Caco-2 (cell line): ENCODE measurements around the gene SCUBE3. TPM values are rescaled to one million over a fixed set of nuclear protein-coding genes. Genes with fewer than 3 reads are reported as not detected.

Experiments
- BruUV-seq: library from RNA; stranded (reverse); fragments of 400-500 nt; replicated peaks from 2 replicates; lab custom pipeline; 2021; lab: Mats Ljungman, UMichigan
- CTCF ChIA-PET: fragments of 300-600 bp; sonication (Branson Sonifier 250); formaldehyde crosslinking; loops from one replicate; lab custom pipeline; 2022; ENCODE audit warnings: antibody characterized with exemption; lab: Charles Lee
- POLR2A ChIA-PET: fragments of 300-600 bp; sonication (Branson Sonifier 250); formaldehyde crosslinking; loops from one replicate; lab custom pipeline; 2022; ENCODE audit warnings: antibody characterized with exemption; lab: Charles Lee
- DNase-seq, 2 experiments: peaks; one replicate each; pipeline versions ENCODE4 v3.0.0 to v3.0.0-alpha.2; 2020 to 2022
- H3K27me3 ChIP-seq: replicated peaks from 2 replicates; pipeline ENCODE4 v1.6.0; 2011; ENCODE audit warnings: low read length; ENCODE audit not compliant: control insufficient read depth, insufficient read depth
- H3K36me3 ChIP-seq: 2 replicates; pipeline ENCODE4 v1.5.1; 2011; ENCODE audit warnings: low read length; ENCODE audit not compliant: control insufficient read depth, insufficient read depth
- H3K4me1 ChIP-seq: fragments of 250-450 bp; sonication (Bioruptor Pico); 2 replicates; pipeline ENCODE4 v1.5.1; 2020; ENCODE audit warnings: mild to moderate bottlenecking
- H3K4me3 ChIP-seq: 2 replicates; pipeline ENCODE4 v1.5.1; 2011; ENCODE audit warnings: low read depth, mild to moderate bottlenecking, control low read depth, low read length
- H3K9me3 ChIP-seq: fragments of 250-450 bp; sonication (Bioruptor Pico); 2 replicates; pipeline ENCODE4 v1.5.1; 2020; ENCODE audit warnings: mild to moderate bottlenecking, moderate library complexity
- H3K27ac Mint-ChIP-seq: one replicate; pipeline ENCODE4 v1.8.0; 2022; ENCODE audit warnings: mixed read lengths; ENCODE audit not compliant: unreplicated experiment
- H3K27me3 Mint-ChIP-seq: one replicate; pipeline ENCODE4 v1.8.0; 2022; ENCODE audit warnings: mixed read lengths; ENCODE audit not compliant: insufficient read depth, unreplicated experiment
- H3K36me3 Mint-ChIP-seq: one replicate; pipeline ENCODE4 v1.8.0; 2022; ENCODE audit warnings: mild to moderate bottlenecking, mixed read lengths; ENCODE audit not compliant: insufficient read depth, unreplicated experiment
- H3K4me1 Mint-ChIP-seq: one replicate; pipeline ENCODE4 v1.8.0; 2022; ENCODE audit warnings: low read depth, mixed read lengths; ENCODE audit not compliant: unreplicated experiment
- H3K4me3 Mint-ChIP-seq: one replicate; pipeline ENCODE4 v1.8.0; 2022; ENCODE audit warnings: mild to moderate bottlenecking, moderate library complexity, mixed read lengths; ENCODE audit not compliant: unreplicated experiment
- H3K9me3 Mint-ChIP-seq: one replicate; pipeline ENCODE4 v1.8.0; 2022; ENCODE audit warnings: mixed read lengths; ENCODE audit not compliant: unreplicated experiment
- intact Hi-C: fragments of 100-400 bp; cut with micrococcal nuclease; formaldehyde crosslinking; loops from one replicate; pipeline ENCODE4 v1.10.0; 2022; ENCODE audit not compliant: unreplicated experiment
- total RNA-seq: library from RNA; stranded (reverse); gene quantifications from 2 replicates; pipeline ENCODE4 v1.2.3, GENCODE V29; 2022
- TF ChIP-seq, protein P1 (sequence below), 2 experiments: fragments of 200-600 bp in 1 of 2; IDR thresholded peaks; 1 replicate in 1 of 2; 2 replicates in 1 of 2; pipeline versions ENCODE4 v1.5.1 to v1.8.0; 2011 to 2022; ENCODE audit warnings: antibody characterized with exemption in 1 of 2, control low read depth in 1 of 2, inconsistent platforms in 1 of 2, low read depth in 1 of 2, low read length in 1 of 2, mild to moderate bottlenecking in 1 of 2, moderate library complexity in 1 of 2; ENCODE audit not compliant: insufficient read depth in 1 of 2, severe bottlenecking in 1 of 2, unreplicated experiment in 1 of 2

Gene SCUBE3
- total RNA-seq, 1 experiment from 2014 or later, result 1.3 TPM

DNA sequence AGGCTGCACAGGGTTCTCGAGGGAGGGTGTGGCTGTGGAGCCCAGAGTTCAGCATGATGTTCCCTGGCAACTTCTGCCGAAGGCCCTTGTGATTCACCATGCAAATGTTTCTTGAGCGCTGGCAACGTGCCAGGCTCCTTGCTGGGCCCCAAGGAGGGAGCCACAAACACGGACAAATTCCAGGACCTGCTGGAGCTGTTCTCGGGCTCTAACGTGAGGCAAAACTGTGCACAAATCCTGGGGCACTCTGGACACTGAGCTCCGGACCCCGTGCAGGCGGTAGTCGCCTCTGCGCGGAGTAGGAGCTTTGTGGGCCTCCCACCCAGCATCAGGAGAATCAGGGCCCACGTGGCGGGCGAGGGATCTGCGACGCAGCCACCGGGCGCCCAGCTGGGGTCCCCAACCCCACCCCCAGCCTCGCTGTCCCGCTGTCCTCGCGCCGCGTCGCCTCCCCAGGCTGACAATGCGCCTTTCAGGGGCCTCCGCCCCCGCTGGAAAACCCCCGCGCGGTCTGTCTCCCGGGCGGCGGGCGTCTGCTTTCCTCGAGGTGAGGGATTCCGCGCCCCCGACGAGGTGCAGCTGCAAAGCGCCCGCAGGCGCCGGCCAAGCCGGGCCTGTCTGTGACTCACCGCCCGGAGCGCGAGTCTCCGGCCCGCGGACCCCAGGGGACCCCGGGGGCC, 31.7 kb upstream of the SCUBE3 start:
- ChIA-PET POLR2A (no interaction called here), CTCF (no interaction called here)
- DNase-seq, result no peak
- Histone ChIP-seq H3K4me1 (peaks cover 25% of the 10 kb centered on the region), H3K4me3 (no peak overlapping the region), H3K9me3 (no peaks in the 10 kb centered on the region), H3K36me3 (no peaks in the 10 kb centered on the region), H3K27me3 (no peaks in the 10 kb centered on the region)
- intact Hi-C loops, result no loop called here
- no peak overlapping the region for H3K4me3 Mint-ChIP-seq
- H3K27ac Mint-ChIP-seq, result no peak overlapping the region
- H3K36me3 Mint-ChIP-seq, result no peaks in the 10 kb centered on the region
- TF ChIP-seq, protein P1, sequence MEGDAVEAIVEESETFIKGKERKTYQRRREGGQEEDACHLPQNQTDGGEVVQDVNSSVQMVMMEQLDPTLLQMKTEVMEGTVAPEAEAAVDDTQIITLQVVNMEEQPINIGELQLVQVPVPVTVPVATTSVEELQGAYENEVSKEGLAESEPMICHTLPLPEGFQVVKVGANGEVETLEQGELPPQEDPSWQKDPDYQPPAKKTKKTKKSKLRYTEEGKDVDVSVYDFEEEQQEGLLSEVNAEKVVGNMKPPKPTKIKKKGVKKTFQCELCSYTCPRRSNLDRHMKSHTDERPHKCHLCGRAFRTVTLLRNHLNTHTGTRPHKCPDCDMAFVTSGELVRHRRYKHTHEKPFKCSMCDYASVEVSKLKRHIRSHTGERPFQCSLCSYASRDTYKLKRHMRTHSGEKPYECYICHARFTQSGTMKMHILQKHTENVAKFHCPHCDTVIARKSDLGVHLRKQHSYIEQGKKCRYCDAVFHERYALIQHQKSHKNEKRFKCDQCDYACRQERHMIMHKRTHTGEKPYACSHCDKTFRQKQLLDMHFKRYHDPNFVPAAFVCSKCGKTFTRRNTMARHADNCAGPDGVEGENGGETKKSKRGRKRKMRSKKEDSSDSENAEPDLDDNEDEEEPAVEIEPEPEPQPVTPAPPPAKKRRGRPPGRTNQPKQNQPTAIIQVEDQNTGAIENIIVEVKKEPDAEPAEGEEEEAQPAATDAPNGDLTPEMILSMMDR (IDR thresholded peaks at IDR 0.05; ENCODE audit: insufficient read depth in 1 of 2, low read depth in 1 of 2, low read length in 1 of 2, severe bottlenecking in 1 of 2, unreplicated experiment in 1 of 2), result no peak
- BruUV-seq, result no TSS peak
- no peaks in the 10 kb centered on the region for H3K9me3 Mint-ChIP-seq
- H3K4me1 Mint-ChIP-seq, result peaks cover 15% of the 10 kb centered on the region
- no peaks in the 10 kb centered on the region for H3K27me3 Mint-ChIP-seq

DNA sequence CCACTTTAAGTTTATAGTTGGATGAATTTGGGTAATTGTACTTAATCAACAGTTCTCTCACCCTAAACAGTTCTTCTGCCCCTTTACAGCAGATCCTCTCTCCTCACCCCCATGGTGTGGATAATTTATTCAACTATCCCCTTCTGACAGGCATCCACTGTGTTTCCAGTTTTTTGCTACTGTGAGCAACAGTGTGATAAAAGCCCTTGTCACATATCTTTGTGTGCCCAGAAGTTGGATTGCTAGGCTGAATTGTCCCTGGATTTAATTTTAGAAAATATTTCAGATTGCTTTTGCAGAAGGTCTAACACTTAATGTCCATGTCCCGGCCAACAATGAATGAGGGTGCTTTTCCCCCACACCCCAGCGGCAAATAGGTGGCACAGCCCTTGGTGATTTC, 30.5 kb upstream of the SCUBE3 start:
- Histone ChIP-seq H3K27me3 (no peaks in the 10 kb centered on the region), H3K4me1 (peaks cover 25% of the 10 kb centered on the region)
- no peak overlapping the region for H3K27ac Mint-ChIP-seq

DNA sequence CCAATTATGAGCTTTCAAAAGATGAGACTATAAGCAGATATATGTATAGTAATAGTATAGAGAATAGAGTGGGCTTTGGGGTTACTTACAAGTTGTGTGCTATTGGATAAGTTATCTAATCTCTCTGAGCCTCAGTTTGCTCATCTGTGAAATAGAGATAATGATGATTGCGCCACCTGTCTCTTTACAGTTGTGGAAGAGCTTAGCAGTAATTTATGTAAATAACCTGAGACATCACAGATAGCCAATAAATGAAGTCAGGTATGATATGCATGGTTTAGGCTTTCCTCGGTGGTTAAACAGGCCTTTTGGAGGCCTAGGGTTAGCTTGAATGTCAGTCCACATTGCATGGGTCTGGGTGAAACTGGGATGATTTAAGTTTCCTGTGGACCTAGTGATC, 29.8 kb upstream of the SCUBE3 start:
- Mint-ChIP-seq H3K36me3 (no peaks in the 10 kb centered on the region), H3K9me3 (no peaks in the 10 kb centered on the region), H3K4me1 (peaks cover 15% of the 10 kb centered on the region), H3K27ac (no peak overlapping the region), H3K4me3 (no peak overlapping the region), H3K27me3 (no peaks in the 10 kb centered on the region)
- no peaks in the 10 kb centered on the region for H3K27me3 ChIP-seq
- peaks cover 25% of the 10 kb centered on the region for H3K4me1 ChIP-seq
- no TSS peak for BruUV-seq
- intact Hi-C loops, result no loop called here
- ChIA-PET POLR2A (no interaction called here), CTCF (interaction anchor here (2.3 kb wide), 1 partner anchor 21 kb away, joined by 10 read pairs; no protein-coding TSS in a partner anchor)
- DNase-seq, result no peak
- H3K9me3 ChIP-seq, result no peaks in the 10 kb centered on the region
- no peak overlapping the region for H3K4me3 ChIP-seq
- no peaks in the 10 kb centered on the region for H3K36me3 ChIP-seq
- TF ChIP-seq, protein P1 (IDR thresholded peaks at IDR 0.05; ENCODE audit: insufficient read depth in 1 of 2, low read depth in 1 of 2, low read length in 1 of 2, severe bottlenecking in 1 of 2, unreplicated experiment in 1 of 2), result no peak

More for the DNA sequence above, 30.5 kb upstream of the SCUBE3 start:
- BruUV-seq, result no TSS peak
- TF ChIP-seq, protein P1 (IDR thresholded peaks at IDR 0.05; ENCODE audit: insufficient read depth in 1 of 2, low read depth in 1 of 2, low read length in 1 of 2, severe bottlenecking in 1 of 2, unreplicated experiment in 1 of 2), result no peak
- POLR2A ChIA-PET, result no interaction called here
- H3K27me3 Mint-ChIP-seq, result no peaks in the 10 kb centered on the region
- intact Hi-C loops, result no loop called here
- no peaks in the 10 kb centered on the region for H3K36me3 Mint-ChIP-seq
- H3K4me1 Mint-ChIP-seq, result peaks cover 15% of the 10 kb centered on the region
- no peak for DNase-seq
- Histone ChIP-seq H3K4me3 (no peak overlapping the region), H3K36me3 (no peaks in the 10 kb centered on the region), H3K9me3 (no peaks in the 10 kb centered on the region)
- no peak overlapping the region for H3K4me3 Mint-ChIP-seq
- CTCF ChIA-PET, result interaction anchor here (2.3 kb wide), 1 partner anchor 22 kb away, joined by 10 read pairs; no protein-coding TSS in a partner anchor
- no peaks in the 10 kb centered on the region for H3K9me3 Mint-ChIP-seq
